ENCODE results near the gene OR1Q1.

GRCh38 chr9:122609804-122610203, 4.7 kb upstream of the OR1Q1 start:
- TF ChIP-seq HMGXB4 (CRISPR knock-in tag; IDR thresholded peaks at IDR 0.05) (no peak), ERG (CRISPR knock-in tag; IDR thresholded peaks at IDR 0.05) (no peak), CTCF (IDR thresholded peaks at IDR 0.05) (no peak), E2F1 (CRISPR knock-in tag; IDR thresholded peaks at IDR 0.05) (no peak), ETV6 (CRISPR knock-in tag; IDR thresholded peaks at IDR 0.05) (no peak), ATF2 (CRISPR knock-in tag; IDR thresholded peaks at IDR 0.05; ENCODE audit: borderline replicate concordance, low read depth) (no peak), FOXP4 (CRISPR knock-in tag; IDR thresholded peaks at IDR 0.05) (no peak), MYBL2 (CRISPR knock-in tag; IDR thresholded peaks at IDR 0.05) (no peak), USF2 (CRISPR knock-in tag; IDR thresholded peaks at IDR 0.05) (no peak), JUN (CRISPR knock-in tag; IDR thresholded peaks at IDR 0.05) (no peak), CBFB (CRISPR knock-in tag; IDR thresholded peaks at IDR 0.05; ENCODE audit: low read depth) (no peak), ZNF512 (CRISPR knock-in tag; IDR thresholded peaks at IDR 0.05; ENCODE audit: borderline replicate concordance) (no peak)

All from WTC11 (cell line).